DND-41 (cell line): ENCODE measurements around the gene MTERF2.

Experiments used
- CTCF ChIP-seq: IDR thresholded peaks from 2 replicates; pipeline ENCODE4 v1.5.1; 2012; ENCODE audit warnings: borderline replicate concordance, low read length, moderate library complexity, mild to moderate bottlenecking; ENCODE audit not compliant: poor library complexity, severe bottlenecking; ENCODE audit errors: extremely low read depth
- EZH2 ChIP-seq: IDR thresholded peaks from 3 replicates; pipeline ENCODE4 v1.6.1; 2012; ENCODE audit warnings: borderline replicate concordance, low read depth, mild to moderate bottlenecking, moderate library complexity, low read length, inconsistent platforms; ENCODE audit not compliant: severe bottlenecking

GRCh38 chr12:106941481-106942156 is 45.3 kb downstream of the MTERF2 start:
- TF ChIP-seq CTCF (no peak), EZH2 (no peak)
